AG09309 (cell line): Measurements from ENCODE around the gene DHX9.

ENCODE experiments used
- DNase-seq: peaks from one replicate; pipeline ENCODE4 v3.0.0-alpha.2; 2010; ENCODE audit warnings: low read depth
- H3K4me3 ChIP-seq: 2 replicates; pipeline ENCODE4 v1.5.1; 2011; ENCODE audit warnings: mild to moderate bottlenecking, low read depth, low read length, moderate library complexity; ENCODE audit not compliant: control insufficient read depth
- CTCF ChIP-seq: IDR thresholded peaks from 2 replicates; pipeline ENCODE4 v1.5.1; 2011; ENCODE audit warnings: mild to moderate bottlenecking, low read depth, low read length, inconsistent platforms; ENCODE audit not compliant: insufficient read depth, control insufficient read depth; ENCODE audit errors: missing control alignments

The DHX9 gene

DNA sequence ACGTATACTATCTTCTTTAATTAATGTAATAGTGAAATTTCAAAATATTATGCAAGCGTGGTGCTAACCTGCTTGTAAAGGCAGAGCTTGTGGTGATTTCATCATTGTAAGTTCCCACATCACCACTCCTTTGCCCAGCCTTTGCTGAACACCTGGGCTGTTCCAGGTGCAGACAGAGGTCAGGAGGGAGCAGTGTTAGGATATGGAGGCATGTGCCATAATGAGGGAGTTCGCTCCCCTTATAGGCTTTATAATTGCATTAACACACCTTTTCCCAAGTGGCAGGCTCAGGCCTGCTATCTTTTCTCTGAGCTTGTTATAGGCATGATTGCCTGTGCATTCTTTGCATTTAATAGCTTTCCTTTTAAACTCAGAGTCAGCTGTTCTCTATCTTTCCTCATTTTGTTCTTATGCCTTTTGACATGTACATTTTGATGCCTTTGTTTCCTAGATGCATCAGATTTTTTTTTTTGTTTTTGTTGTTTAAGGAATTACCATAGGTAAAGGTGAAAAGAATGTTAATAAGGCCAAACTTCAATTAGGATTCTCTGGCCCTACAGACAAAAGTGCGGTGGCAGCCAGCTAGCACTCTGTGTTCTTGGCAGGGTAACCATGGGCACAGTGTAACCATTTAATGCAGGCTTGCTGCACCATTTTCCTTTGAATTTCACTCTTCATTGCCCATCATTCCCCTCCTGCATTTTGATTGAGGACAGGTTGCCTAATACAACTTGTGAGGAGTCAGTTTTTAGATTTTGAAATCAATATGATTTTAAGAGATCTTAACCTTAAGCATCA is 36.9 kb upstream of the DHX9 start:
- DNase-seq, result no peak
- H3K4me3 ChIP-seq, result no peak overlapping the region
- TF ChIP-seq CTCF, result no peak

DNA sequence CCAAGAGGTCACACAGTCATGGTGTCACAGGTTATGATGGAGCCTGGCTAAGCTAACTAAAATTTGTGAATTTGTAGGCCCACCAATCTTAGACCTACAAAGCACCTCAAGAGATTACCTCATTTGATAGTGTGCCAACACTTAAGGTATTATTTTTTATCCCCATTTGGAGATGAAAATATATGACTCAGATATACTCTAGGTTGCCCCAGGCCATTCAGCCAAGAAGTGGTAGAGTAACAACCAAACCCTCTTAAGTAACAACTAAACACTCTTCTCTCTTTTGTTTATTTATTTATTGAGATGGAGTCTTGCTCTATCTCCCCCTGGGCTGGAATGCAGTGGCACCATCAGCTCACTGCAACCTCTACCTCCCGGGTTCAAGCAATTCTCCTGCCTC is 35.3 kb upstream of the DHX9 start:
- H3K4me3 ChIP-seq, result no peak overlapping the region
- no peak for DNase-seq
- TF ChIP-seq CTCF, result no peak

DNA sequence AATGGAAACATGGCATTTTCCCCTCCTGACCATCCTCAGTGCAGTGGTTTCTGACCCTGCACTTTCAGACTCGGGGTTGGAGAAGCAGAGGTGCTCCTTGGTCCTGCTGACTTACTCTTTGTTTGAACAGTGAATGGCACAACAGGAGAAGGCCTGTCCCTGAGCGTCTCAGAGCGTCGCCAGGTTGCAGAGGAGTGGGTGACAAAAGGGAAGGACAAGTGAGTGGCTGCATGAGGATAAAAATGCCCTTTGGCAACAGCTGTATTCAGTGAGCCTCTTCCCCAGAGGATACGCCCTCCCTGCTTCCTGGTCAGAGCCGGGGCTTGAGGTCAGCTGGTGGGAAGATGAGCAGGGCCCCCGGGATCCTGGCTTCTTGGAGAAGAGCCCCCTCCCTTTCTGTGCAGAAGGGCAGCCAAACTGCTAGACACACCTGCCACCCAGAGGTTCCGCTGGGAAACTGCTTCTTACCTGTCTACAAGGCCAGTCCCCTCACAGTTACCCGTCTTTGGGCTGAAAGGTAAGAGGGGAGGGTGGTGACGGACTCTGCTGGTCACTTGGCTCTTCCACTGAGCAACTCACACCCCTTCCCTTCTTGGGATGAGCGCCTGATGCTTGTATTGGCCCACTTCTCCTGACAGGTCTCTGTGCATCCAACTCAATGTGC is 33.0 kb upstream of the DHX9 start:
- no peak for DNase-seq
- TF ChIP-seq CTCF, result no peak
- no peak overlapping the region for H3K4me3 ChIP-seq

DNA sequence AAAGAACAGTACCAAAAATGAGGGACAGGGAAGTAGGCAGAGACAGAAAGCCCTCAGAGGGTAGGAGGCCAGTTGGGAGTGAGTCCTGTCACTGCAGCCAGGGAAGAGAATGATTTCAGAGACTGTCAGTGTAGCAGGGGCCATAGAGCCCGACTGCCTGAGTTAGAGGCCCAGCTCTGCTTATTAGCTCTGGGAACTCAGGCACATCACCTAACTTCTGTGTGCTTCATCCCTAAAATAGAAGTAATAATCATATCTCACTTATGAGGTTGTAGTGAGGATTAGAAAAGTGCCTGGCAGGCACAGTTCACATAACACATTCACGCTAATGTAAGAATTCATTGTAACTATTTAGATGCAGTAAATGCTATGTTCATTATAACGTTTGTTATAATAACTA is 31.2 kb upstream of the DHX9 start:
- TF ChIP-seq CTCF, result no peak
- no peak for DNase-seq
- no peak overlapping the region for H3K4me3 ChIP-seq

- H3K4me3 ChIP-seq, result no peak overlapping the region
- no peak for DNase-seq
- TF ChIP-seq CTCF, result peak; percentile 3
Measured at GRCh38 chr1:182809414-182809957, 29.7 kb upstream of the DHX9 start.

- no peak overlapping the region for H3K4me3 ChIP-seq
- TF ChIP-seq CTCF, result no peak
- no peak for DNase-seq
Measured at GRCh38 chr1:182811975-182812722, 27.0 kb upstream of the DHX9 start.
